NCI-H1105 (cell line): ENCODE results near the gene GNA14.
"Not testable (repeated sequence)": the region's sequence is repeated elsewhere in the genome, so short reads cannot be mapped to it uniquely, and the experiment has no call there.

ENCODE experiments used
- DNase-seq: peaks from one replicate; lab custom pipeline; 2025; lab: John Stamatoyannopoulos, UW

The GNA14 gene

DNA sequence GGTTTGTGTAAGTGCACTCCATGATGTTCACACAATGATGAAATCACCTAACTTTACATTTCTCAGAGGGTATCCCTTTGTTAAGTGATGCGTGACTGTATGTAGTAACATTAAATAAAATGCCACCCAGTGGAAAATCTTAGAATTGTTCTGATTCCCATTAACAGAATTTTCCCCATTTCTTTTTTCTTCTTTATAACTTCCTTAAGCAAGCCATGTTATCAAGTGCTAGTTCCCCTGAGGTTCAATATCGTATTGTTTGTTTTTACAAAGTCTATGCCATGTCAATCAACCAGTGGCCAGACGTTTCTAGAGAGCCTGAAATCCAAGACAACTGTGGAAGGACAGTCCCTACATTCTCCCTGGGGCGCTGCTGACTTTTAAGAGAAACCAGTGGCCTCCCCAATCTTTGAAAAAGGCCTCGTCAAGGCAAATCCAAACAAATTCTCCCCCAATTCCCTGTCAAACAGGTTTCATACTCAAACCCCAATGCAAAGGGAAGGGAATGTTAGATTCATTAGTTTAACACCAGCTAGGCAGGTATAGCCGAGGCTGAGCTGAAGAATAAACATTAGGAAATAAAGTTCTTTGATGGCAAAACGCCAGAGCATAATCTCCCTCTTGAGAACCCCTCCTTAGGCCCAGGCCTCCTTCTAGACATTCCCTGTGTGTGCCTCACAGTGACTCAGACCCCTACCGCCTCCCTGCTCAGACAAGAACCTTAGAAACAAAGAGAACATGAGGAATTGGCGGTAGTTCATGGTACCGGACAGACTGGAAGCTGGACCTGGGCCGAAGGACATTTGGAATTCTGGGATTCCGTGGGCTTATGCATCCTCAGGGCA is 198.7 kb downstream of the GNA14 start:
- no peak for DNase-seq

DNA sequence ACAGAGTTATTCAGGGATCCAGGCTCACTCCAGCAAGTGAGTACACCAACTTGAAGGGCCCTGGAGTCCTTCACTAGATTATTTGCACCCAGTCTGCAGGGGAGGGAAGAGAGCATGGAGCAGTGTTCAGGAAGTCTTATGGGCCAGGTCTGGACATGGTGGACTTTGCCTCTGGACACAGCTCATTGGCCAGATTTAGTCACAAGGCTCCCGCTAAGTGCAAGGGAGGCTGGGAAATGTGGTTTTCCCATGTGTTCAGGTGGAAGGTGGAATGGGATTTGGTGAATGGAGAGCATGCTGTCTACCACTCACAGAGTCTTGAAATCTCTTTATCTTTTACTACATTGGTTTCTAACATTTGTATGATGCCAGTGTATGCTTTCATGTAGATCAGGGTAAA is 200.5 kb downstream of the GNA14 start:
- no peak for DNase-seq

- no peak for DNase-seq
Observed at GRCh38 chr9:77442436-77442835, 205.7 kb downstream of the GNA14 start.

DNA sequence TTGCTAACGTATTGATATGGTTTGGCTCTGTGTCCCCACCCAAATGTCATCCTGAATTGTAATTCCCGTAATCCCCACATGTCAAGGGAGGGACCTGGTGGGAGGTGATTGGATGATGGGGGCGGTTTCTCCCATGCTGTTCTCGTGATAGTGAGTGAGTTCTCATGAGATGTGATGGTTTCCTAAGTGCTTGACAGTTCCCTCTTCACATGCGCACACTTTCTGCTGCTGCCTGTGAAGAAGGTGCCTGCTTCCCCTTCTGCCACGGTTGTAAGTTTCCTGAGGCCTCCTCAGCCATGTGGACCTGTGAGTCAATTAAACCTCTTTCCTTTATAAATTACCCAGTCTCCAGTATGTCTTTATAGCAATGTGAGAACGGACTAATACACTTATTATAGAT is 207.0 kb downstream of the GNA14 start:
- DNase-seq: not testable (repeated sequence)

DNA sequence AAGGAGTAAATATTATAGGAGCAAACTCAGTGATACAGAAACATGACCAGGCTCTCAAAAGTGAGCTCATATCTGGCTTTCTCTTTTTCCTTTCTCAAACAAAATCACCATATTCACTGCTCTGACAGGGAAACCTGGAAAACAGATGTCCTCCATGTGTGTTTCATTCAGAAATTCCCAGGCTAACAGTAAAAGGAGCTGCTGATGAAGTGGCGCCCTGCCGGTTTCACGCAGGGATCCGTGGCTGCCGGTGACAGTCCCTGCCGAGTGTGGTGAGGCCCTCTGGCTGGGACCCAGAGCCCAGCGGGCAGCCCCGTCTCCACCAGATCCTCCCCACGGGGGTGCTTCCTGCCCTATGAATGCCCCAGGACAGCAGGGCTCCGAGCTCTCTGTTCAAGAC is 208.1 kb downstream of the GNA14 start:
- DNase-seq: no peak

DNA sequence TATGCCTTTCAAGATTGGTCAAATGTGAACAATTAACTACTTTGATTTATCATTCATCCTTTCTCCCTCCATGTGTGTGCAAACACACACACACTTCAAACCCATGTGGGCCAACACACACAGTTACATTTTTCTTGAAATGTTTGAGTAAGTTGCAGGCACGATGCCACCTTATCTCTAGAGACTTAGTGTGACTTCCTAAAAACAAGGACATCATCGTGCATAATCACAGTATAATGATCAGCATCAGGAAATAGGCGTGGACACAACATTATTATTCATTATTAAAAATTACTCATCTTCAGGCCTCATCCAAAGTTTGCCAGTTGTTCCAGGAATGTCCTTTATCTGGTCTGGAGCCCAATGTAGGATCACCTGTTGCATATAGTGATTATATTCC is 209.5 kb downstream of the GNA14 start:
- no peak for DNase-seq

DNA sequence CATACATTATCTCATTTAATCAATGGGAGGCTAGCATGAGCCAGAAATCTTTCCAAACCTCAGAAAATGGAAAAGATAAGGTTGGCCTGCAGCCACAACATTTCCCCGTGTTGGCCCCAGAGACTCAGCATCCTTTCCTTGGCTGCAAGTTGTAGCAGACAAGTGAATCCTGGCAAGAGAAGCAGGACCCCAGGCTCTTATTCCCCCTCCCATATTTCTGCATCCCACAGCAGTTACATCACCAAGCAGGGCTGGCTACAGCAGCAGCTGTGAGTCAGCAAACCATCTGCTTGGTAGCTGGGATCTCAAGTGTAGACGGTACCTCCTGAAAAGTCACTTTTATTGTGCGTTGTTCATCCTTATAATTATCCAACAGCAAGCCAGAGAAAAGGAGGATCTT is 212.4 kb downstream of the GNA14 start:
- DNase-seq: no peak

DNA sequence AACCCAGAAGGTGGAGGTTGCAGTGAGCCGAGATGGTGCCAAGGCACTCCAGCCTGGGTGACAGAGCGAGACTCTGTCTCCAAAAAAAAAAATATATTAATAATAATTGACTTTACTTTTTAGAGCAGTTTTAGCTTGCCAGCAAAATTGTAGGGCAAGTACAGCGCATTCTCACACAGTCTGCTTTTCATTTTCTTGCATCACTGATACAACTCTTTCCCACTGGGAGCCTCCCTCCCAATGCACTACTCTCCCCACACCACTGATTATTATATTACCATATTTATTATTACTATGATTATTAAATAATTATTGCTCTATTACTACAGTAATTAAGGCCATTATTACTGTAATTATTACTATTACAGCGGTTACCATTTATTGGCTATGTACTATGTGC is 212.8 kb downstream of the GNA14 start:
- no peak for DNase-seq

GRCh38 chr9:77433675-77434445 is 214.3 kb downstream of the GNA14 start:
- peak; percentile 40 for DNase-seq

GRCh38 chr9:77432053-77432452 is 216.1 kb downstream of the GNA14 start:
- no peak for DNase-seq

DNA sequence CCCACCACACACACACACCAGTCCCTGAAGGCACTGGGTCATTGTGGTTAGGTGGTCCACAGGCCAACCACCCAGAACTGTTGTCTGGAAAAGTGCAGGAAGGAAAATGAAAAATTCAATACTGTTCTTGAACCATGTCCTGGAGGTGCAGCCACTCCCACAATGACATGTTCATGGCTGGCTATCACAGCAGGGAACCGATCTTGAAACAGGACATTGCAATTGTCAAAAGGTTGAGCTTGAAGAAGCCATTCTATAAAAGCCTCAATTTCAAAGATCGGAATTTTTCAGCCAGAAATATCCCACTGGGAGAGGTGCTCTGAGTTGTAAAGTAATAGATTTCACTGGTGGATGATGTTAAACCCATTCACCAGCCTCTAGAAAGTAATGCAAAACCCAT is 218.2 kb downstream of the GNA14 start:
- no peak for DNase-seq

DNA sequence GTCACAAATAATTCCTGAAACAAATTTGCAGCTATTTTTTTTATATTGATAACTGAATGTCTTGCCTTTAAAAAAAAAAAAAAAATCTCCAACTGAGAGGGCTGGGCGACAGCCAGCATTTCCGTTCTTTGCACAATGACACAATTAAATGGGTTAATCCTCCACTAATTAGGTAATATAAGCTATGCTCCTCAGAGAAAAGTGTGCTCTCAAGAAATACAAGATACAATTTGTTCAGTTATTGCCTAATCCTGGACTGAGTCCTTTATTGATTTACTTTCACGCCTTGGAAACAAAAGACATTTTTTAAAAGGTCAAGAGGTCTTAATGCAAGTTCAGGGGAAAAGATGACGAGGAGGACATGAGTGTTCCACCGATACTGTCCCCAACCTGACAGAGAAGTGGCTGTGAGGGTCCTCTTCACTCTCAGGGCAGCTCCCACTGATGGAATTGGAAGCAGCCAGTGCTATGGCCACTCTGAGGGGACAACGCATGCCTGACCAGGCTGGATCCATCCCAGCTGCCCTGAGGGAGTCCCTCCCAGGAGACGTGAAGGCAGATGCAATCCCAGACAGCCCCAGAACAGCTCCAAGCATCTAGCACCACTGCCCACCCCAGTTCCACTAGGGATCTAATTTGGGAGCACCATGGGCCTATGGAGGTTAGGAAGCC is 220.7 kb downstream of the GNA14 start:
- no peak for DNase-seq

DNA sequence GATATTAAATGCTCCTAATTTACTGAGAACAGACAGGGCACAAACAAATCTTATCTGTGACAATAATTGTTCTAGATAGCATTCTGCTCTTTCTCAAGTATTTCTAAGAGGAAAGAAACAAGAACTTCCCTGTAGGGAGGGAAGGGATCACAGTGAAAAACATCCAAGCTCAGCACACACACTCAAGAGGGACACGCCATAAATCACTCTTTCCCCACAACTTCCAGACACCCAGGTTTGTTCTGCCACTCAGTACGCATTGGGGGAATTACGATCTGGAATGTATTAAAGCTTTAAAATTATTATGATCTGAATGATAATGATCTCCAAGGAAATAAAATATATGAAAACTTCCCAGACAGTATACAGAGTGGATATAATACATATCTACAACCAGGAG is 221.4 kb downstream of the GNA14 start:
- no peak for DNase-seq

- no peak for DNase-seq
Observed at GRCh38 chr9:77424993-77425392, 223.1 kb downstream of the GNA14 start.

DNA sequence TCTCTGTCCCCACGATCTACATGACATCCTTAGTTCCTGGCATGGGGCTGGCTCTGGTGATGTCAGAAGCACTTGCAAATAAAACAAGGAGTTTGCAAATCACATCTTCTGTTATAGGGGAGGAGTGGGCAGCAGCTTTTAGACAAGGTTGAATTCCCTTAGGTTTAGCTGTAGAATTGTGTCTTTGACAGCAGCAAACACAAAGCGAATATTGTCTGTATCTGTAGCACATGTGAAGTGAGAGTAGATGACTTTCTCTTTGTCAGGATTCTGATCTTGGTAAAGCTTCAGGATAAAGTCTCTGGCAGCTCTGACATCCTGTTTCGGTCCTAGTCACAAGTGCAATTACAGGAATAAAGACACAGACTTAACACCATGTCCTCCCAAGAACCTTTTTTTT is 224.3 kb downstream of the GNA14 start:
- DNase-seq: no peak

DNA sequence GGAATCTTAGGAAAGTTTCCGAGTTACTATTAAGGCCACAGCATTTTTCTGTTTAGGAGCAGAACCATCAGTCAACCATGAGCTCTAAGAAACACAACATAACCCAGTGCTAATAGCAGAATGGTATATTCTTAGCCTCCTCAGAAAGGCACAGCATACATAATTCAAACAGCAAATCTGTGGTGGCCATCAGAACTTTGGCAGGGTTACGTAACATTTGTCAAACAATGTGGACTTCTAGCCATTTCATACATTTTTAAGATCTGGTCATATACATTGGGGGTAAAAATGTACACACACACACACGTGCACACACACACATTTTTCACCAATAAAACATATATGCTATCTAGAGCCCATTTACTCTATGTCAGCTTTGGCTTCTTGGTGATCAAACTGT is 225.2 kb downstream of the GNA14 start:
- DNase-seq: no peak

DNA sequence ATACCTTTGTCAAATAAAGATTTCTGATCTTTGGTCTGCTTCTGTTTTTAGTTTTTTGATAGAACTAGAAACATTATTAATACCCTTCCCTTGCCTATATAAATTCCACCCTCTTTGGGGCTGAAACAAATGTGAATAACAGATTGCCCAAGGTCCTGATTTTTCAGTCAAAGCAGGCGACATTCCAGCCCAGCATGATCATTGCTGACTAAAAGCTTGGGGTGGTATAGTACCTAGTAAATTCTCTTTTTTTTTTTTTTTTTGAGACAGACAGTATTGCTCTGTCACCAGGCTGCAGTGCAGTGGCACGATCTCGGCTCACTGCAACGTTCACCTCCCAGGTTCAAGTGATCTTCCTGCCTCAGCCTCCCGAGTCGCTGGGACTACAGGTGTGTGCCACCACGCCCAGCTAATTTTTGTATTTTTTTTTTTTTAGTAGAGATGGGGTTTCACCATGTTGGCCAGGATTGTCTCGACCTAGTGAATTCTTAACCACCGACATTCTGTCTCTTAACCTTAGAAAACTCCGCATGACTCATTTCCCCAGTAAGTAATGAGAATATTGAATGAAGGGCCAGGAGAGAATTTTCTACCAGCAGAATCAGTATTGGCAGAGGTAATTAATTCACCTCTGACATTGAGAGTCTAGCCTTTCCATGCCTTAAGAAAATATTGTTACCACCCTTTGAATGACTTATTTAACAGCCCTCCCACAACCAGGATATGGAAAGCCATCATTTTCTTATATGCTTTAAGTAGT is 226.4 kb downstream of the GNA14 start:
- no peak for DNase-seq

- no peak for DNase-seq
Observed at GRCh38 chr9:77420641-77421040, 227.5 kb downstream of the GNA14 start.

- DNase-seq: no peak
Observed at GRCh38 chr9:77418226-77418625, 229.9 kb downstream of the GNA14 start.

DNA sequence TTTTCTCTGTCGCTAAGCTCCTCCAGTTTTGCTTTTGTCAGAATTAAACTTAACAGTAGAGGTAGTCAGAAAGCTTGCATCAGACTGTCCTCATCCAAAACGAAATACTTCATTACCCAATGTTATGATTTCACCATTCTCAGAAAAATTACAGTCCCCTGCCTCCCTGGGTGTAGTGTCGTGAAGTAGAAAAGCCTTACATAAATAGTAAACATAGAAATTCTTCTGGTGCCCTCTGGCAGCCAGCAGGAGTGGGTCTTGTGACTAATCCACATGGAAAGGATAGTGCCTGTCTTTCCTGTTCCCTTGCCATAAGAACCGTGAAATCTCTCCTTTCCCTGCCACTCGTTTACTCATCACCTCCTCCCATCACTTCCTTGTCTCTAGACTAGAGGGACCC is 230.6 kb downstream of the GNA14 start:
- no peak for DNase-seq

GRCh38 chr9:77408521-77408920 is 239.6 kb downstream of the GNA14 start:
- DNase-seq: not testable (repeated sequence)

DNA sequence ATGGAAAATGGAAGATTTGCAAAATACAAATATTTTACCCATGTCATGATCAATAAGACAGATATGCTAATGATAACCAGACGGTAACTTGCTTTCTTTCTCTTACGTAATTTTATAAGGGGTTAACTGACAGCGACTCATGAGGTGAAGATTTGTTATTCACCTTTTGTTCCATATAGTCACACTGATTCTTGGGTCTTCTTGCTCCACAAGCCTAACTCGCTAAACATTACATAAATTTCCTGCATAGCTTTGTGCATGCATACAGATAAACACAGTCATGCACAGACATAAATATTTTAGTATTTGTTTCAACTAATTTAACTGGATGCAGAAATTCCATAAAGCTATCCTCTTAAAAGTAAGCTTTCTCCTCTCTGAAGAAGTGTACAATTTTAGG is 244.9 kb downstream of the GNA14 start:
- DNase-seq: no peak
